GM12875 (cell line): ENCODE results near the gene RFFL.

Source experiments
- H3K4me3 ChIP-seq: one replicate; pipeline ENCODE4 v1.5.1; 2011; ENCODE audit warnings: low read depth, low read length, control low read depth
- CTCF ChIP-seq: IDR thresholded peaks from 2 replicates; pipeline ENCODE4 v1.5.1; 2011; ENCODE audit warnings: low read depth, mild to moderate bottlenecking, control low read depth, inconsistent platforms, low read length, moderate library complexity, borderline replicate concordance; ENCODE audit not compliant: insufficient read depth

Gene RFFL

GRCh38 chr17:34981538-34982241 lies 81.8 kb downstream of the RFFL start:
- no peak for TF ChIP-seq CTCF
- H3K4me3 ChIP-seq, result peak overlapping the region; percentile 98

GRCh38 chr17:34980681-34981537 lies 82.6 kb downstream of the RFFL start:
- peak overlapping the region; percentile 98 for H3K4me3 ChIP-seq
- peak; percentile 34; the same call in 1 of the 2 replicates for TF ChIP-seq CTCF

GRCh38 chr17:34980353-34980680 lies 83.2 kb downstream of the RFFL start, which contains the start of gene LIG3:
LIG3 (plus strand) TSS chr17:34980512; CDS start chr17:34983006, 2,494 bp downstream.
- TF ChIP-seq CTCF, result no peak
- peak within 1 kb of the TSS; percentile 98 for H3K4me3 ChIP-seq

GRCh38 chr17:34979650-34980352 lies 83.7 kb downstream of the RFFL start:
- no peak for TF ChIP-seq CTCF
- H3K4me3 ChIP-seq, result peak overlapping the region; percentile 98

GRCh38 chr17:34979153-34979552 lies 84.4 kb downstream of the RFFL start:
- no peak for TF ChIP-seq CTCF
- H3K4me3 ChIP-seq, result no peak overlapping the region

- TF ChIP-seq CTCF, result no peak
- no peak overlapping the region for H3K4me3 ChIP-seq
Observed at GRCh38 chr17:34974794-34975785, 88.4 kb downstream of the RFFL start.
